COLO829 (cell line): ENCODE data around the gene WDR7.

ENCODE experiments used
- DNase-seq: peaks from one replicate; pipeline ENCODE4 v3.0.0; 2012; ENCODE audit warnings: low spot score

WDR7 gene

DNA sequence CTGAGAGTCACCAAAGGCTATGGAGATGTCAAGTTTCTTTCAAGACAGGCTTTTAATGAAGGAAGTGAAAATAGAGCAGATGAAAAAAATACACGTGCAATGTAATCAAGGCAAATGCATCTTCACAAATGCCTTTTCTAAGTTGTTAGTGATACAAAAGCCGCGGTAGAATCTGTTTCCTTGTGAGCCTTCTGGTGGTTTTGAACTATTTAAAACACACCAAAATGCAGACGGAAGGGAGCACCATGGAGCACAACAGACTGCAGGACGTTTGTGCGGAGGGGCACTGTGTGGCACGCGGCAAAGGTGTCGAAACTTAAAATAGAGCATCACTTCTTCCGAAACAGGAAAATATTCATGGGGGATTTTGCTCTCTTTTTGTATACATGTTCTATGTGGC, 430.7 kb downstream of the WDR7 start:
- no peak for DNase-seq

GRCh38 chr18:57083485-57083884, 432.3 kb downstream of the WDR7 start:
- no peak for DNase-seq

GRCh38 chr18:57084331-57085271, 433.4 kb downstream of the WDR7 start:
- no peak for DNase-seq

DNA sequence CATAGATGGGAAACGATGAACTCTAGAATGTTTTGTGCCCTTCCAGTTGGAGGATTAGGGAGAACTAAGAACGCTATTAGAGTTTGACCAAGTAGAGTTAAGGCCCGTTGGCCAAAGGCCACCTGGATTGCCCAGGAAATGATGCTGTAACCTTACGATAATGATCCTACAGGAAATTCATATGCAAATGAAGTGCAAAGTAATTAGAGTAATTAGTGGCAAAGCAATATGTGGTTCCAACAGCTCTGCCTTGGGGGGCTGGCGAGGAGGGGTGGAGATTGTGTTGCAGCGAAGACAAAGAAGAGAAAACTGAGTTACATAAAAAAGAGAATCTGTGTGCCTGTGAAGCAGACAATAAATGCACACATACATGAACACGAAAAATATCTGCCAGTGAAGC, 434.2 kb downstream of the WDR7 start:
- no peak for DNase-seq

GRCh38 chr18:57086163-57086562, 435.0 kb downstream of the WDR7 start:
- no peak for DNase-seq
